Neural cell (in vitro differentiated cells): ENCODE data around the gene DNHD1.

Experiments used
- CTCF ChIP-seq: fragments of 450-650 bp; IDR thresholded peaks from 2 replicates; pipeline ENCODE4 v1.5.1; 2014; ENCODE audit warnings: antibody characterized with exemption, mild to moderate bottlenecking, moderate library complexity; ENCODE audit not compliant: poor library complexity, severe bottlenecking
- EP300 ChIP-seq: fragments of 450-650 bp; conservative IDR thresholded peaks from 2 replicates; pipeline ENCODE4 v1.6.1; 2014; ENCODE audit warnings: antibody characterized with exemption, mild to moderate bottlenecking, moderate library complexity; ENCODE audit not compliant: poor library complexity, severe bottlenecking
- EZH2 ChIP-seq: fragments of 200-600, 300-800 bp; shearing (Covaris generic), sonication (generic); IDR thresholded peaks from 2 replicates; pipeline ENCODE4 v1.6.1; 2014; ENCODE audit warnings: antibody characterized with exemption, low read length, borderline replicate concordance, mild to moderate bottlenecking; ENCODE audit not compliant: insufficient read depth, poor library complexity, severe bottlenecking
- POLR2AphosphoS5 ChIP-seq: IDR thresholded peaks from 2 replicates; pipeline ENCODE4 v1.6.1; 2012
- RAD21 ChIP-seq: fragments of 450-650 bp; conservative IDR thresholded peaks from 2 replicates; pipeline ENCODE4 v1.6.1; 2014; ENCODE audit warnings: antibody characterized with exemption, mild to moderate bottlenecking, moderate library complexity
- SMC3 ChIP-seq: fragments of 450-650 bp; conservative IDR thresholded peaks from 2 replicates; pipeline ENCODE4 v1.6.1; 2014; ENCODE audit warnings: antibody characterized with exemption, mild to moderate bottlenecking, moderate library complexity; ENCODE audit not compliant: poor library complexity

- no peak for TF ChIP-seq CTCF
- no peak for TF ChIP-seq EZH2
- TF ChIP-seq EP300: no peak
- no peak for TF ChIP-seq SMC3
- TF ChIP-seq POLR2AphosphoS5: no peak
- no peak for TF ChIP-seq RAD21
Measured at GRCh38 chr11:6502382-6502781, 5.3 kb downstream of the DNHD1 start.
